IPS DF 19.7 (cell line): ENCODE measurements around the gene GPR35.

Experiments used
- DNase-seq: peaks from one replicate; pipeline ENCODE4 v3.0.0-alpha.2; 2013; ENCODE audit warnings: low read depth, low spot score

GPR35 gene, protein sequence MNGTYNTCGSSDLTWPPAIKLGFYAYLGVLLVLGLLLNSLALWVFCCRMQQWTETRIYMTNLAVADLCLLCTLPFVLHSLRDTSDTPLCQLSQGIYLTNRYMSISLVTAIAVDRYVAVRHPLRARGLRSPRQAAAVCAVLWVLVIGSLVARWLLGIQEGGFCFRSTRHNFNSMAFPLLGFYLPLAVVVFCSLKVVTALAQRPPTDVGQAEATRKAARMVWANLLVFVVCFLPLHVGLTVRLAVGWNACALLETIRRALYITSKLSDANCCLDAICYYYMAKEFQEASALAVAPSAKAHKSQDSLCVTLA

DNA sequence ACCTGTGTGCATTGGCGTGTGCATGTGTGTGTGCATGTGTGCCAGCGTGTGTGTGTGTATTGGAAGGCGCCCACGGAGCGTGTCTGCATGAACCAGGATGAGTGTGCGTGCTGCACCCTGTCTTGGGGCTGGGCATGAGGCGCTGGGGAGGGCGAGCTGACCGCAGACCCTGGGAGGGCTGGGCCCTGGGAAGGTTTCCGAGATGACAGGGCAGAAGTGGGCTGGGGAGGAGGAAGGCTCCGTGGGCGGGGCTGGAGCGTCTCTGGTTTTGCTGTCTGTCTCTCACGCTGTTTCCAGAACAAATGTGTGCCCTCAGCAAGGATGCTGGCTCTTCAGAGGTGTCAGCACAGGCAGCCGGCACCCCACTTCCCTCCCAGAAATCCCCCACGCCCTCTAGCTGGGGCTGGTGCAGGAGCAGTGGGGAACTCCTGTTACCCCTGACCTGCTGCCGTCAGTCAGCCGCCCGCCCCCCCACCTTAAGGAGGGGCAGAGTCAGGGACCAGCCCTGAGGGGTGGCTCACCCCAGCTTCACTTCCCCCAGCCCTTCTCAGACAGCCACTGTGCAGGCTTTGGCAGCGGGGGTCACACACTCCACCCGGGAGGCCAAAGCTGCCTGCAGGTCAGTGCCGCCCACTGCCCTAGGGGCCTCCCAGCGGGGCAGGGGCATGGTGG, at the start of gene GPR35:
GPR35 (plus strand) TSS at position 531 of the 672 bp plus-strand sequence. CDS start 4,473 bp downstream, outside the sequence.
- no peak for DNase-seq

DNA sequence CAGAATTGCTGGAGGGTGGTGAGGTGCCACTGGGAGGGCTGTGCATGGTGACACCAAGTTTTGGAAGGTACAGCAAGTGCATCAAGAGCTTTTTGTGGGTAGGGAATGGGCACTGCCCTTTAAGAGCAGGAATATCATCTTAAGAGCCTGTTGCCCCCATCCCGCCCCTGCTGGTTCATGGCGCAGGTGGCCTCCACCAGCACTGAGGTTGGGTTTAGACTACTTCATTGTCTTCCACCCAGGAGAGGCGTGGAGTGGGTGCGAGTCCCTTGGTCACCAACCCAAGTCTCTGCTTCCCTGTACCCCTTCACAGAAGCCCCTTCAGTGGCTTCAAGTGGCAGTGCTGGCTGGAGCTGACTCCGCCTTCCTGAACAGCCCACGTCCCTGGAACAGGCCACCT, 49.2 kb upstream of the GPR35 start:
- DNase-seq, result no peak

DNA sequence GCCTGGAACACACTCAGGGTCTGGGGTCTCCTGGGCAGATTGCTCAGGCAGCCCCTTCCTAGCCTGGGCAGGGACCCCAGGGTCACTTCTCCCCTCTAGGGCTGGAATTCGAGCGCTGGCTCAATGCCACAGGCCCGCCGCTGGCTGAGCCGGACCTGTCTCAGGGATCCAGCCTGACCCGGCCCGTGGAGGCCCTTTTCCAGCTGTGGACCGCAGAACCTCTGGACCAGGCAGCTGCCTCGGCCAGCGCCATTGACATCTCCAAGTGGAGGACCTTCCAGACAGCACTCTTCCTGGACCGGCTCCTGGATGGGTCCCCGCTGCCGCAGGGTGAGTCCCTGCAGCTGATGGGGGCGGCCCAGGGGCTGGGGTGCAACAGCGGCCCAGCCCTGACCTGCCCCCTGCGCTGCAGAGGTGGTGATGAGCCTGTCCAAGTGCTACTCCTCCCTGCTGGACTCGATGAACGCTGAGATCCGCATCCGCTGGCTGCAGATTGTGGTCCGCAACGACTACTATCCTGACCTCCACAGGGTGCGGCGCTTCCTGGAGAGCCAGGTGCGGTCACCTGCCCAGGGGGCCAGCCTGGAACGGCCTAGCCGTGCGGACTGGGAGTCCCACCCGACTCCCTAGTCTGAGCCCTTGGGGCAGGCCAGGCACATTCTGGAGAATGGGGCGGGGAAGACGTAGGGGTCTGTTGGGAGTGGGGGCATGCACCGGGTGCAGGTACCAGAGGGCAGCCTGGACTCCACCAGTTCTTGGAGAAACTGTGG, 48.7 kb upstream of the GPR35 start:
- DNase-seq, result no peak

DNA sequence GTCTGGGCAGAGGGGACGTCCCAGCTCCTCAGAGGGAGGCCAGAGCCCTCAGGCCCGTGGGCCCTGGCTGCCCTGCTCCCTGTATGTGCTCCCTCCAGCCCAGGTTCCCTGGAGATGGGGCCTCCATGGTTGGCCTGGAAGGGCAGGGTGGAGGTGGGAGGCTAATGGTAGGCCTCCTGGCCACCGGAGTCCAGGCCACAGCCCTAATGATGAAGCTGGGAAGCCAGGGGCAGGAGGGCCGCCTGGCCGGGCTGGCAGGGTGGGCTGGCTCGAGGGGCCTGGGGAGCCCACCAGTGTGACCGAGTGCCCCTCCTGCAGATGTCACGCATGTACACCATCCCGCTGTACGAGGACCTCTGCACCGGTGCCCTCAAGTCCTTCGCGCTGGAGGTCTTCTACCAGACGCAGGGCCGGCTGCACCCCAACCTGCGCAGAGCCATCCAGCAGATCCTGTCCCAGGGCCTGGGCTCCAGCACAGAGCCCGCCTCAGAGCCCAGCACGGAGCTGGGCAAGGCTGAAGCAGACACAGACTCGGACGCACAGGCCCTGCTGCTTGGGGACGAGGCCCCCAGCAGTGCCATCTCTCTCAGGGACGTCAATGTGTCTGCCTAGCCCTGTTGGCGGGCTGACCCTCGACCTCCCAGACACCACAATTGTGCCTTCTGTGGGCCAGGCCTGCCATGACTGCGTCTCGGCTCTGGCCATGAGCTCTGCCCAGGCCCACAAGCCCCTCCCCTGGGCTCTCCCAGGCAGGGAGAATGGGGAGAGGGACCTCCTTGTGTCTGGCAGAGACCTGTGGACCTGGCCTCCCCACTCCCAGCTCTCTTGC, 47.8 kb upstream of the GPR35 start:
- DNase-seq, result no peak

DNA sequence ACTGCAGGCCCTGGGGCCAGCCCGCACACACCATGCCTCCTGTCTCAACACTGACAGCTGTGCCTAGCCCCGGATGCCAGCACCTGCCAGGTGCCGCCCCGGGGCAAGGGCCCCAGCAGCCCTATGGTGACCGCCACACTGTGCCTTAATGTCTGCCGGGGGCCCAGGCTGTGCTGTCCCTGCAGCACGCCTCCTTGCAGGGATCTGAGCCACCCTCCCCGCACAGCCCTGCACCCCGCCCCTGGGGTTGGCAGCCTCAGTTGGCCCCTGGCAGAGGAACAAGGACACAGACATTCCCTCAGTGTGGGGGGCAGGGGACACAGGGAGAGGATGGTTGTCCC, 47.2 kb upstream of the GPR35 start:
- DNase-seq, result no peak

DNA sequence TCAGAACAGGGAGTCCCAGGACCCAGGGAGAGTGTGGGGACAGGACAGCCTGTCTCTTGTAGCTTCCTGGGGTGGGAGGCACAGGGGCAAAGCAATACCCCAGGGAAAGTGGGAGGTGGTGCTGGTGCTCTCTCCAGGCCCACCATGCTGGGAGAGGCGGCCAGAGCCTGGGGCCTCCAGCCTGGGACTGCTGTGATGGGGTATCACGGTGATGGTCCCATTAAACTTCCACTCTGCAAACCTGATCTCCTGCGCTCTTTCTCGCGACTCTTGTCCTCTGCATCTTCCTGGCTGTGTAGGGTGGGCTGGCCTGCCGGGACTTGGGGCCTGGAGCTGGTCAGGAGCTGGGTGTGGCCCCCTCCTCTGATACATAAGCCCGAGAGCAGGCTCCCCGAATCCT, 46.8 kb upstream of the GPR35 start:
- DNase-seq, result no peak

DNA sequence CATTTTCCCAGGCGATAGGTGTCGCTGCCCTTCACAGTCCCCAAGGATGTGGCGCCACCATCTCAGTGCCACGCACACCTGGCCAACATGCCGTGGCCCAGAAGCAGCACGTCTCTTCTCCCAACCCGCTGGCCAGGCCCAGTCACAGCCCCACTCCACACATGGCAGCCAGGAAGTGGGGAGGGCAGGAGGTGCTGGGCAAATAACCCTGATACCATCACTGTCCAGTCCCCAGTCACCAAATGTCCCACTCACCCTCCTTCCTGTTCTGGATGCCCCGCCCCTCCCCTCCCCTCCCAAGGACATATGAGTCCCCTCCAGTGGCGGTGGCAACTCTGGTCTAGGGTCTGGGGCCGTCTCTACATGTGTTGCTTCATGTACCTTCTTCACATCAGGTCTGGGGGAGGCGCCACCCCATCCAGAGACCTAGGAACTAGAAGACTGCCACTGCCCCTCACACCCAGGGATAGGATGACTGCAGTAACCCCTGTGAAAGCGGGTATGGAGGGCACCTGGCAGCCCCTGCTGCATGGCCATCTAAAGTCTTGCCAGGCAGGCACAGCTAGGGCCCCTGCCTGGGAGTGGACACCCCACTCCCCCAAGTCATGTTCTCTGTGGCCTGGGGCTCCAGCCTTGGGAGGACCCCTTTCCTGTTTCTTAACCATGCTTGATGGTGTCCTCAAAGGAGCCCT, 46.1 kb upstream of the GPR35 start:
- no peak for DNase-seq

DNA sequence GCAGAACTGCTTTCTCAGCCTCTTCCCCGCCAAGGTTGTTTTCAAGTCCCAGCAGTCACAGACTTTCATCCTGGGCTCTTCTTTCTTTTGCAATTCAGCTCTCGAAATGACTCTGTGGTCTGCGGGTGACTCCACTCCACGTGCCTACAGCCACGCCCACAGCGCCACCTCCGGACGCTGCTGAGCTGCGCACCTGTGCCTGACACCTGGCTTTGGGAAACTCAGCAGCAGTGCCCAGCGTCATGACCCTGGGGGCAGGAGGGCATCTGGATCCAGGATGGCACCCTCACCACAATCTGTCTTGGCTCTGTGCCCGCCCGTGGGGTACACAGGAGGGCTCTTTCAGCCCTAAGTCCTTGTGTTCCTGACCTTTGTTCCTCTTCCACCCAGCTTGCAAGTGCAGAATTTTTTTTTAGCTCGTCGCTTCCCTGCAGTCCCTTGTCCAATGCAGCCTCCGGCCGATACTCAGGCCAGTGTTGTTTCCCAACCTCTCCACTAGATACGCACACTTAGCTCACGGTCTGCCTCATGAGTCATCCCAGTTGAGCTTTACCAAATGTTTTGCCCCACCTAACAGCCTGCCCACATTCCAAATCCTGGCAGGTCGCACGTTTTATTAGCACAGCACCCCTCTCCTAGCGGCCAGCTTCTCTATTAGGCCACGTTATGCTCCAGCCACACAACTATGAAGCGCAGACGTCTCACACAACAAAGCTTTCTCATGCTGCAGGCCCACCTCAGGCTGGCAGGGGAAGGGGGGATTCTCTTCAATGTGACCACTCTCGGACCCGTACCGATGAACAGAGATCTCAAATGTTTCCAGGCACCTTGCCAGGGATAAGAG, 45.3 kb upstream of the GPR35 start:
- no peak for DNase-seq

DNA sequence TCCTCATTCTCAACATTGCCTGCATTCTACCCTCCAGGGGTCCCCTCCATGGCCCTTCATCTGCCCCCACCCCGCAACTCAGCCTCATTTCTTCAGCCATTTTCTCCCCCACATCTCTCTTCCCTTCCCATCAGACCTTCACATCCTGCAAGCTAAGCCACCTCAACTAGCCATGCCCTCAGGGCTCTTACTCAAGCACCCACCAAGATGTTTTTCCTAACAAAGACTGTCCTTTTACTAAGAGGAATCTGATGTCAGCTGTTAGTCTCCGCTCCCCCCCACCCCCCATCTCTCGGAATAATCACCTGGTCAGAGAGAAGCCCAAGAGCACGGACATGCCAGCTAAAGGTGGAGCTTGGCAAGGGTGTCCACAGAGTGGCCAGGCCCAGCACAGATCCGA, 43.5 kb upstream of the GPR35 start:
- DNase-seq, result no peak

DNA sequence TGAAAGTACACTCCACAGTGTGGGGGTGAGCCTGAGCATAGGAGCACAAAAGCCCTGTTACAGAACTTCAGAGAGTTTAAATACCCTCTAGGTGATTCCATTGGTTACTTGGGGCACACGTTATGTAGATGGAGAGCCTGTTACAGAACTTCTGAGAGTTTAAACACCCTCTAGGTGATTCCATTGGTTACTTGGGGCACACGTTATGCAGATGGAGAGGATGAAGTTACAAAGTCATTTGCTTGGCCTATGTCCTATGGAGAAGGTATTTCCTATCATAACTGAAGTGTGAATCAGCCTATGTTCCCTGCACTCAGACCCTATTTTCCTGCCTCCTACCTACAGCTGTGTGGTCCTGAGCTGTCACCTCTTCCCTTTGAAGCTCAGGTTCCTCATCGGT, 42.5 kb upstream of the GPR35 start:
- DNase-seq, result no peak

DNA sequence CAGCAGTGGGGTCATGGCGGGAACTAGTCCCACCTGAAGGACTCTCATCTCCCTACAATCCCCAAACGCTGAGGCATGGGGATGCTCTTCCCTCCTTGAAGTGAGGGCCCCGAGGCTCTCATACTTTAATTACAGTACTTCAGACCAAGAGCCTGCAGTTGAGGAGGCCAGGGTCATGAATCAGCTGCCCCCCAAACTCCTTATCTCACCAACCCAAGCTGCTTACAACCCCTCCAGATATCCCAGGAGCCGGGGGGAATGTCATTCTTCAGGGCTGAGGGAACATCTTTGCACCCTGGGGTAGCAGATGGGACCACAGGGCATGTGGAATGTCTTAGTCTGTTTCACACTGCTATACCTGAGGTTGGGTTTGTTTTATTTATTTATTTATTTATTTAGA, 41.5 kb upstream of the GPR35 start:
- no peak for DNase-seq

DNA sequence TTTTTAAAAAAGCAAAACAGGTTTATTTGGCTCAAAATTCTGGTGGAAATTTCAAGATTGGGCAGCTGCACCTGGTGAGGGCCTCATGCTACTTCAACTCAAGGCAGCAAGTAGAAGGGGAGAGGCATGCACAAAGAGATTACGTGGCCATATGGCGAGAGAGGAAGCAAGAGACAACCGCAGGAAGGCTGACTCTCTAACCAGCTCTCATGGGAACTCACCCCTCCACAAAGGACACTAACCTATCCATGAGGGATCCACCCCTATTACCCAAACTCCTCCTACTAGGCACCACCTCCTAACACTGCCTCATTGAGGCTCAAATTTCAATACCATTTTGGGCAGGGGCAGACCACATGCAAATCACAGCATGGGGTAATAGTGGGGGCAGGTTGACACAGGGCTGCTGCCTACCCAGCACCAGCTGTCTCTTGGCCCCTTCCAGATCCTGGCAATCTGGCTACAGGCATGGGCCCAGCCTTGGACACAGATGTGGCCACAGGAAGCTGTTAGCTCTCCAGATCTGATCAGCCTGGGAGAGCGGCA, 40.7 kb upstream of the GPR35 start:
- DNase-seq, result no peak

DNA sequence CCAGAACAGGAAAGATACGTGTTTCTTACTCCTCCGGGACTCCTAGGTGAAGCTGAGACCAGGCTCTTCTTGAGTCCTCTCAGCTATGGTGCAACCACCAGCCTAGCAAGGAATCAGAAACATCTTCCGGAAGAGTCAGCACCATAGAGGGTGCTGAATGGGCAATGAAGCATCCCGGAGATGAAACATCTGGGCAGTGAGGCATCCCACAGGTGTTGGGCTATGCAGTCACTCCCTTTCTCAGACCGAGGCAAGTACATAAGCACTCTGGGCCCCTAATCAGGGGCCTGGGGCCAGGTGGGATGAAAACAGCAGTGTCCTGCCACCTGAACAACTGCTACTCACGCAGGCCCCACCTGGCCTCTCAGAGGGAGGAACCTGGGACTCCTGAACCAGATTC, 40.2 kb upstream of the GPR35 start:
- no peak for DNase-seq

DNA sequence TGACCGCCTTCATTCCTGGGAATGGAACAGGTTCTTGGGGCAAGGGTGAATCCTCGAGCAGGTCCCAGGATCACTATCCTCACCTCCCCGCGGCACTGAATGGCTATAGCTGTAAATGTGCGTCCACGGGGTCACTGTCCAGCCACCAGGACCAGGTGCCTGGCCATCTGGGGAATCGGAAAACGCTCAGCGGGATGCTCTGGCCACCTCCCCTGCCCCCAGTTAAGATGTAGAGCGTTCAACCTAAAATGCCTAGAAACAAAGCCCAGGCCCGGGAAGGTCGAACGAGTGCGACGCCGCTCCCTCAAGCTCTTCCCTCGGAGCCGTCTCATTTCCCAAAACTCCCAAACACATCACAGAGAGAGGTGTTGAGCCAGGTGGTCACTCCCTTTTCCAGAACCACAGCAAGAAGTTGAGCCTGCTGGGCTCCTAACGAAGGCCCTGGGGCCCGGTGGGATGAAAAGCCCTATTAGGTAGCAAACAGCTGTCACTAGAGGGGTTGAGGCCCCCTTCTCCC, 39.5 kb upstream of the GPR35 start:
- no peak for DNase-seq

DNA sequence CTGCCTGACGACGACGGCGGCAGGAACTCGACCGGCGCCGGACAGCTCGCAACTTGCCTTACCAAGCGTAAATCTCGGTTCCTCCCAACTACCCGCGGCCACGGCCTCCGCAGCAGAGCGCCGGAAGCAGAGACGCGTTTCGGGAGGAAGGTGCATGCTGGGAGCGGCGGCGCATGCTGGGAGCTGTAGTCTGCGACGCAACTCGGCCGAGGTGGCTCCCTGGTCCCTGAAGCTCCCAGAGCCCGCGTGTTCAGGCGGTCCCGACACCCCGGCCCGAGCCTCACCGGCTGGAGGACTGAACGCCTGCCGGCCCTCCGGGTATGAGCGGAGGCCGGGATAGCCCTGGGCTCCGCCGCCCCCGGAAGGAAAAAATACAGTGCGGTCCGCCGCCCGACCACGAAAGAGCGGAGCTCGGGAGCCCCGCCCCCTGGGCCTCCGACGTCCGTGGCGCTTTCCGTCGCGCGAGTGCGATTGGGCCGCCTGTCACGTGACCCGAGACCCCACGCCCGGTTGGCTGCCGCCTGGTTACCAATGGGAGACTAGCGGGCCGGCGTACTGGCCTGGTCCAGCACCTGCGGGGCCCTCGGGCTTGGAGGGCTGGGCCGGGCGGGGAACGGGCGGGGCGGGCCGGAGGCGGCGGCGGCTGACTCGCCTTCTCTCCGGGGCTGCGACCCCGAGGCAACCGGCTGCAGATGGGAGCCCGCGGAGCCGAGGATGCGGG, 38.9 kb upstream of the GPR35 start, which contains the start of gene CAPN10:
CAPN10 (plus strand) TSS at position 537 of the 721 bp plus-strand sequence; CDS start at position 715, 178 bp downstream.
- peak; percentile 67 for DNase-seq

DNA sequence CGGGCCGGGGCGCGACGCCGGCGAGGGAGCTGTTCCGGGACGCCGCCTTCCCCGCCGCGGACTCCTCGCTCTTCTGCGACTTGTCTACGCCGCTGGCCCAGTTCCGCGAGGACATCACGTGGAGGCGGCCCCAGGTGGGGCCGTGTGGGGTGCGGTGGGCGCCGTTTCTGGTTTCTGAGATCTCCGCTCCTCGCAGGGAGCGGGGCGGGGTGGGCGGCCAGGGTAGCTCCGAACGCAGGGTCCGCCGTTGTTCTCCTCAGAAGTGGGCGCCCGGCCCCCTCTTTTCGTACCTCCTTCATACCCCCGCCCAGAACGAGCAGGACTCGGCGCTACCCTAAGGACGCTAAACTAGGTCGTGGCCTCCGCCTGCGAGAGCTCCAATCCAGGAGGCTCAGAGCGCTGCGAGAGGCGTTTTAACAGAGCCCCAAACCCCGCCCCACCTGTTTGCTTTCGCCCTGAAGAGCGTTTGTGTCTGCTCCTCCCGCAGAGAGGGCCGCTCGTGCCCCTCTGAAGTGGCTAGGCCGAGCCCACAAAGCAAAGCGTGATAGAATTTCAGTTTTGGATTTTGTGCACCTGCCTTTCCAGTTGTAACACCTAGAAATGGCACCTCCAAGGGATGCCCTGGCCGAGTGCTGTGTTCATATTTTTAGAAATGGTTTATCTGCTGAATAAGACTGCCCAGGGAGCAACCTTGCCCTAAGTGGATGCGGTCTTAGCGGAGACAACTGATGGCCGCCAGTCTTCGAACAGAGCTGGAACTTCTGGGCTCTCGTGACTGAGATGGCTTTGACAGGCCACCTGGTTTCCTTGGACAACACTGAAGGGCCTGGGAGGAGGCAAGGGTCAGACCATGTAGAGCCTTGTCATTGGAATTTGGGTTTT, 38.1 kb upstream of the GPR35 start:
- DNase-seq, result no peak

DNA sequence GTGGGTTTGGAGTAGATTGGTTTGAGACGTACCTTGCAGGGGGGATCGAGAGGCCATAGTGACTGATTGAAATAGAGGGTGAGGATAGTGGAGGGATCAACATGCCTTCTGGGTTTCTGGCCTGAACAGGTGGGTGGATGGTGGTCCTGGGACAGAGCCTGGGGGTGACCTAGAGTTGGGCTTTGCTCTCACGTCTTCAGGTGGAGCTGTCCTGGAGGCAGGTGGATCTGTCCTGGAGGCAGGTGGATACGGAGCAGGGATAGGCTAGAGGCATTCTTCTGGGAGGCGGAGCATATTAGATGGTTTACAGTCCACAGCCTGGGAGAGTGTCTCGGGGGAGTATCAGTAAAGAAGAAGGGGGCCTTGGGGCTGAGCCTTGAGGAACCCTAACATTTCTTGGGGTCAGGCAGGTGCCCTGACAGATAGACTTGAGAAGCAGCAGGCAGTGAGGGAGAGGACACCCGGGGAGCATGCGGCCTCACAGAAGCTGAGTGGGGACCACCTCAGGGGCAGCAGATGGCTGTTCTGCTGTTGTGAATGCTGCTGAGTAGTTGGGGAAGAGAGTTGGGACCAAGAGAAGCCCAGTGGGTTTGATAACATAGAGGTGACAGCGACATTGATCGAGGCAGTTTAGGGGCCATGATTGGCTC, 37.1 kb upstream of the GPR35 start:
- no peak for DNase-seq

DNA sequence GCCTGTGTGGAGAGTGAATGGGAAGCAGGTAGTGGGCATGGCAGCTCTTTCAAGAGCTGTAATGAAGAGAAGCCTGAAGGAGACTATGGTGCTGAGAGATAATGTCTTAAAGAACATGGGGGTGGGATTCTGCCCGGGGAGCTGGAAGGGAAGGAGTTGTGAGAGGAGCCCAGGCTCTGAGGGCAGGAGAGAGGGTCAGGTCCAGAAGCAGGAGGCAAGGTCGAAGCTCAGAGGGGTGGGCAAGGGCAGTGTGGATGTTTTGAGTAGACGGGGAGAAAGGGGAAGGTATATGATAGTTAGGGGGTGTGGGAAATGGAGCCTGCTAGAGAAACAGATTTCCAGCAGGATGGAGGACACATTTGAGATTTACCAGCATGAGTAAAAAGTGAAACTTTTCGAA, 36.6 kb upstream of the GPR35 start:
- no peak for DNase-seq
